ENCODE data around the gene EIF3CL.
"Not testable (repeated sequence)": the region's sequence is repeated elsewhere in the genome, so short reads cannot be mapped to it uniquely, and the experiment has no call there.

Gene EIF3CL

GRCh38 chr16:28338230-28338629 is 65.4 kb downstream of the EIF3CL start:
- DNase-seq: not testable (repeated sequence)

DNA sequence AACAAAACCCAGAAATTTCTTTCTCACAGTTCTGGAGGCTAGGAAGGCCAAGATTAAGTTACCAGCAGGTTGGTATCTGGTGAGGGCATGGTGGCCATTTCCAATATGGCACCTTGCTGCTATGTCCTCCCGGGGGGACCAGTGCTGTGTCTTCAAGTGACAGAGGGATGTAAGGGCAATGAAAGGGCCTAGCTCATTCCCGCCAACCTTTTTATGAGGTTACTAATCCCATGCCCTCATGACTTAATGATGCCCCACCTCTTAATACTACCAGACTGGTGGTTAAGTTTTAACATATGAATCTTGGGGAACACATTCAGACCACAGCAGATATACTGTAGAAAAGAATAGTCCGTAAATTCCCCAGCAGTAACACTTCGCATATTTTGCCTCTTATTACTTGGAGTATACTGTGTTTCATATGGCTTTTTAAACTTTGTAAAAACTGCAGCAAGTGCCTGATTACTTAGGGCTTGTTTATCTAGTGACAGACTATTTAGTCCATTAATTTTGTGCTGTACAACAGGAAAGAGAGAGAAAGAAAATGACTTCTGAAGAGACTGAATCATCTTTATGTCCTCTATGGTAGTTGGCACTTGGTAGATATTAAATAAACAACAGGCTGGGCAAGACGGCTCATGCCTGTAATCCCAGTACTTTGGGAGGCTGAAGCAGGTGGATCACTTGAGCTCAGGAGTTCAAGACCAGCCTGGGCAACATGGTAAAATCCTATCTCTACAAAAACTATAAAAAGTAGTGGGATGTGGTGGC is 66.5 kb downstream of the EIF3CL start:
- not testable (repeated sequence) for DNase-seq

- not testable (repeated sequence) for DNase-seq
Observed at GRCh38 chr16:28335678-28336077, 68.0 kb downstream of the EIF3CL start.

GRCh38 chr16:28332632-28333031 is 71.0 kb downstream of the EIF3CL start:
- DNase-seq: not testable (repeated sequence)

GRCh38 chr16:28330981-28331380 is 72.7 kb downstream of the EIF3CL start:
- not testable (repeated sequence) for DNase-seq

DNA sequence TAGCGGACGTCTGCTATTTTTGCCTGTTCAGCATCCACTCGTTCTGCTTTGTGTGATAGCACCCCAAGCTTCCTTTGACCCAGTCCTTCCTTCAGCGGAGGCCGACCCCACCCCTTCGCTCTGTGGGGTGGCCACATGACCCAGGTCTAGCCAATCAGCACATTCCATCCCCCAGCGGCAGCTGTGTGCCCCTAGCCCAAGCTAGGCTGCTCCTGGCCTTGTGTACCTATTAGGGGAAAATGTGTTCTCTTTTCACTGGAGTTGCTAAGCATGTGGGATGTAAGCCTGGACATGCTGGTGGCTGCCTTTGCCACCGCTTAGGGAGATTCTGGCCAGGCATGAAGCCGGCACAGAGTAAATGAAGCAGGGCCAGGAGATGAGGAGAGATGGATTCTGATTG is 73.4 kb downstream of the EIF3CL start:
- DNase-seq: not testable (repeated sequence)

Measured in activated gamma-delta T cell (primary cell).